Body of pancreas (tissue), 4 donors: ENCODE measurements around the gene TRAPPC12. TPM values are rescaled to one million over a fixed set of nuclear protein-coding genes. Genes with fewer than 3 reads are reported as not detected.
"Not testable (repeated sequence)": the region's sequence is repeated elsewhere in the genome, so short reads cannot be mapped to it uniquely, and the experiment has no call there.

Experiments
- ATAC-seq: fragments of 150-250 bp; one replicate; pipeline ENCODE4 v1.9.1; 2016
- DNase-seq, 4 donors: peaks; one replicate each; pipeline ENCODE4 v3.0.0-alpha.2; 2019
- H3K27ac ChIP-seq, 4 donors: fragments of 200-600 bp; sonication (generic); 1 replicate in 3 of 4; 2 replicates in 1 of 4; pipeline versions ENCODE4 v1.5.1 to v1.6.1; 2016 to 2019; ENCODE audit warnings: mild to moderate bottlenecking in 1 of 4, mixed read lengths in 1 of 4, moderate library complexity in 1 of 4
- H3K27me3 ChIP-seq, 2 donors: fragments of 200-600 bp; sonication (generic); one replicate each; pipeline ENCODE4 v1.6.0; 2016; ENCODE audit warnings: mild to moderate bottlenecking in 1 of 2
- H3K36me3 ChIP-seq, 2 donors: fragments of 200-600 bp; sonication (generic); replicated peaks in 1 of 2; 2 replicates each; pipeline ENCODE4 v1.5.1; 2016; ENCODE audit warnings: low read depth in 2 of 2; ENCODE audit not compliant: insufficient read depth in 1 of 2
- H3K4me1 ChIP-seq: fragments of 200-600 bp; sonication (generic); one replicate; pipeline ENCODE4 v1.6.0; 2016
- H3K4me3 ChIP-seq, 2 donors: fragments of 200-600 bp; sonication (generic); 1 replicate in 1 of 2; 2 replicates in 1 of 2; pipeline ENCODE4 v1.5.1; 2016 to 2019
- H3K9me3 ChIP-seq, 3 donors: fragments of 200-600 bp; sonication (generic); 1 replicate in 2 of 3; 2 replicates in 1 of 3; pipeline ENCODE4 v1.5.1; 2016
- POLR2A ChIP-seq, 3 donors: fragments of 450-650 bp; IDR thresholded peaks; one replicate each; pipeline ENCODE4 v1.6.1; 2016; ENCODE audit warnings: antibody characterized with exemption in 3 of 3, mild to moderate bottlenecking in 2 of 3
- WGBS, 2 donors: methylation state at CpG; one replicate each; pipeline ENCODE4 v1.1.5; 2017; 5-methylcytosine and 5-hydroxymethylcytosine counted together
- intact Hi-C: fragments of 100-400 bp; cut with DNase I; formaldehyde crosslinking; loops from one replicate; pipeline ENCODE4 v1.15.1; 2023
- total RNA-seq, 2 donors: library from RNA; depleted of rRNA; stranded (reverse); fragments of >200 nt; gene quantifications; one replicate each; pipeline ENCODE4 v1.1.0, GENCODE V29; 2016
- TF ChIP-seq, protein P1 (sequence below), 7 experiments: fragments of 450-650 bp in 4 of 7; fragments of 200-600 bp in 3 of 7; sonication (generic) in 3 of 7; IDR thresholded peaks; one replicate each; pipeline ENCODE4 v1.5.1; 2016 to 2019; ENCODE audit warnings: antibody characterized with exemption in 7 of 7

The TRAPPC12 gene
- total RNA-seq, 2 donors from 2014 or later, result 43.1 to 134 TPM

- TF ChIP-seq POLR2A (IDR thresholded peaks at IDR 0.05), result peak in 1 of 3 donors; percentile 6
- TF ChIP-seq, protein P1, sequence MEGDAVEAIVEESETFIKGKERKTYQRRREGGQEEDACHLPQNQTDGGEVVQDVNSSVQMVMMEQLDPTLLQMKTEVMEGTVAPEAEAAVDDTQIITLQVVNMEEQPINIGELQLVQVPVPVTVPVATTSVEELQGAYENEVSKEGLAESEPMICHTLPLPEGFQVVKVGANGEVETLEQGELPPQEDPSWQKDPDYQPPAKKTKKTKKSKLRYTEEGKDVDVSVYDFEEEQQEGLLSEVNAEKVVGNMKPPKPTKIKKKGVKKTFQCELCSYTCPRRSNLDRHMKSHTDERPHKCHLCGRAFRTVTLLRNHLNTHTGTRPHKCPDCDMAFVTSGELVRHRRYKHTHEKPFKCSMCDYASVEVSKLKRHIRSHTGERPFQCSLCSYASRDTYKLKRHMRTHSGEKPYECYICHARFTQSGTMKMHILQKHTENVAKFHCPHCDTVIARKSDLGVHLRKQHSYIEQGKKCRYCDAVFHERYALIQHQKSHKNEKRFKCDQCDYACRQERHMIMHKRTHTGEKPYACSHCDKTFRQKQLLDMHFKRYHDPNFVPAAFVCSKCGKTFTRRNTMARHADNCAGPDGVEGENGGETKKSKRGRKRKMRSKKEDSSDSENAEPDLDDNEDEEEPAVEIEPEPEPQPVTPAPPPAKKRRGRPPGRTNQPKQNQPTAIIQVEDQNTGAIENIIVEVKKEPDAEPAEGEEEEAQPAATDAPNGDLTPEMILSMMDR (IDR thresholded peaks at IDR 0.05), result no peak
- 65 to 72% methylated on average over 7 to 8 of the region's 8 CpGs for WGBS, 2 donors
- no peaks in the 10 kb centered on the region for H3K9me3 ChIP-seq
- peak; percentile 86 for ATAC-seq
- peak overlapping the region in 3 of 4 donors; percentile 49 to 72 (median 69) for H3K27ac ChIP-seq
- H3K4me1 ChIP-seq, result peaks cover 22% of the 10 kb centered on the region
- peak in 3 of 4 donors; percentile 21 to 28 (median 25) for DNase-seq
- intact Hi-C loops, result no loop called here
- no peak overlapping the region for H3K4me3 ChIP-seq
- H3K36me3 ChIP-seq, result peaks cover 0 to 4% of the 10 kb centered on the region in 2 donors
- H3K27me3 ChIP-seq, result no peaks in the 10 kb centered on the region
Observed at GRCh38 chr2:3355951-3356569, 23.4 kb upstream of the TRAPPC12 start.

DNA sequence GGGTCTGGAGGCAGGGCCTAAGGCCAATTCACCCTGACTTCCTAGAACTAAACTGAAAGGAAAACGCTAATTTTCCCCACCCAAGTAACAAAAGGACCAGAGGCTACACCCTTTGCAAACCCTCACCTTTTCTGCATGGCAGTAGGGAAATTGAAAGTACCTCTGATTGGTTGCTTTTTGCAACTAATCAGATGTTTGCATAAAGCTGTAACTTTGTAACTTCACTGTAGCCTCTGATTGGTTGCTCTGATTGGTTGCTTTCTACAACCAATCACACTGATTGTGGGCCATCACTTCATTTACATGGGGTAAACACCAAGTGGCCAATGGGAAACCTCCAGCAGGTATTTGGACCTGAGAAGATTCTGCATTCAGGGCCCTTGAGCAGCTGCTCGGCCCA lies 22.7 kb upstream of the TRAPPC12 start:
- 73% methylated on average over 2 of the region's 2 CpGs for WGBS, 2 donors
- Histone ChIP-seq H3K36me3 (peaks cover 0 to 4% of the 10 kb centered on the region in 2 donors), H3K4me1 (peaks cover 22% of the 10 kb centered on the region), H3K9me3 (no peaks in the 10 kb centered on the region), H3K27me3 (no peaks in the 10 kb centered on the region), H3K27ac (peak overlapping the region in 3 of 4 donors; percentile 49 to 72 (median 69)), H3K4me3 (no peak overlapping the region)
- TF ChIP-seq POLR2A (IDR thresholded peaks at IDR 0.05), result peak in 1 of 3 donors; percentile 3
- TF ChIP-seq, protein P1 (IDR thresholded peaks at IDR 0.05), result no peak
- no peak for DNase-seq
- ATAC-seq, result peak; percentile 40
- intact Hi-C loops, result no loop called here

- intact Hi-C loops, H3K36me3 ChIP-seq, H3K4me3 ChIP-seq, ATAC-seq, H3K27me3 ChIP-seq, DNase-seq, H3K9me3 ChIP-seq: not testable (repeated sequence)
- 87% methylated on average over 2 of the region's 2 CpGs for WGBS, 2 donors
- H3K27ac ChIP-seq, result peak overlapping the region in 2 of 4 donors; percentile 69 to 72
- peaks cover 22% of the 10 kb centered on the region for H3K4me1 ChIP-seq
Observed at GRCh38 chr2:3357446-3357845, 22.0 kb upstream of the TRAPPC12 start.

DNA sequence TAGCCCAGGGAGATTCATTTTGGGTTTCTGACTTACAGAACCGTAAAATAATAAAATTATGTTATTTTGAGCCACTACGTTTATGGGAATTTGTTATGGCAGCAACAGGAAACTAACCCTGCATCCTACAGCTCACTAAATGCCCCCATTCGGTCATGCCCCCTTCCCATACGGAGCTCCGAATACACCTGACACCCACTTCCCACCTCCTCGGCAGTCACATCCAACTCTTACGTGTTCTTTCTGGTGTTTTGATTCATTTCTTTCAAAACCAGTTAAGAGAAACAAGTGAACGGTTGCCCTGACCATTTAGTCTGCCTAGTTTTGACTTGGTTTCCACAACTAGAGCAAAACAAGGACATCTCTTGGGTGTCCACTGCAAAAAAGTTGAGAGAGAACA lies 21.6 kb upstream of the TRAPPC12 start:
- DNase-seq, result no peak
- Histone ChIP-seq H3K36me3 (peaks cover 0 to 4% of the 10 kb centered on the region in 2 donors), H3K27ac (peak overlapping the region in 1 of 4 donors; percentile 69), H3K4me1 (peaks cover 22% of the 10 kb centered on the region), H3K4me3 (no peak overlapping the region), H3K27me3 (no peaks in the 10 kb centered on the region), H3K9me3 (no peaks in the 10 kb centered on the region)
- 95 to 96% methylated on average over 8 of the region's 8 CpGs for WGBS, 2 donors
- intact Hi-C loops, result no loop called here
- TF ChIP-seq, protein P1 (IDR thresholded peaks at IDR 0.05), result no peak
- TF ChIP-seq POLR2A (IDR thresholded peaks at IDR 0.05), result no peak
- no peak for ATAC-seq

DNA sequence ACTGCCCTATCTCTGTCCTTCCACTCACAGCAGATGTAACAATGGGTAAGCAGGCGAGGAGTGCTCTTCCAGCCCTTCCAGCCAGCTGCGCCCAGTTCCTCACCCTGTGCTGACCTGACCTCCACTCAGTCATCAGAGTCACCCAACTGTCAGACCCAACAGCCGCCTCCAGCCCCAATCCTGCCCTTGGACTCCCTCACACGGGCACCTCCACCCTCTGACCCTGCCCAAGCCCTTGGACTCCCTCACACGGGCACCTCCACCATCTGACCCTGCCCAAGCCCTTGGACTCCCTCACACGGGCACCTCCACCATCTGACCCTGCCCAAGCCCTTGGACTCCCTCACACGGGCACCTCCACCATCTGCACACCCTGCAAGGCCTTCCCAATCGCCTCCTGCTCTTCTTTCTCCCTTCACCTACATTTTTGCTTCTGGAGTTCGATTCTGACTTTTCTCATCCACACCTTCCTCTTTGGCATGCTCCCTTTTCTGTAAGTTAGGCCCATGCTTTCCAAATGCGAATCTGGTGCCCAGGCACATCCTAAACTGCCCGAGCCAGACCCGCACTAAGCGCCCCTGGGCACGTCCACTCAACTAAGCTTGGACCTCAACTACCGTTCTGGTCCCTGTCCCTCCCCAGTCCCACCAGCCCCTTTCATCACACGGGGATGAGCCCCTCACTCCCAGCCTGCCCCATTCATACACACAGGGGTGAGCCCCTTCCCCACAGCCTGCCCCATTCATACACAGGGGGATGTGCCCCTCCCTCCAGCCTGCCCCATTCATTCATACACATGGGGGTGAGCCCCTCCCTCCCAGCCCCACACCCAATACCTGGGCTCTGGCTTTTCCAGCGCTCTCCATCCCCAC lies 17.7 kb upstream of the TRAPPC12 start:
- no peak for TF ChIP-seq POLR2A (IDR thresholded peaks at IDR 0.05)
- TF ChIP-seq, protein P1 (IDR thresholded peaks at IDR 0.05), result no peak
- intact Hi-C loops, result no loop called here
- Histone ChIP-seq H3K4me3 (no peak overlapping the region), H3K27me3 (no peaks in the 10 kb centered on the region), H3K9me3 (no peaks in the 10 kb centered on the region), H3K27ac (no peak overlapping the region), H3K36me3 (no peaks in the 10 kb centered on the region), H3K4me1 (peaks cover 11% of the 10 kb centered on the region)
- WGBS, 2 donors, result 85 to 87% methylated on average over 17 of the region's 17 CpGs
- no peak for DNase-seq
- no peak for ATAC-seq
